CD4-positive, alpha-beta T cell treated with Interleukin-10 for 1 hour (primary cell): Measurements from ENCODE around the gene FBL.
"Not testable (repeated sequence)": the region's sequence is repeated elsewhere in the genome, so short reads cannot be mapped to it uniquely, and the experiment has no call there.

Source experiments
- DNase-seq: peaks from one replicate; pipeline ENCODE4 v3.0.0-alpha.2; 2020

Gene FBL

DNA sequence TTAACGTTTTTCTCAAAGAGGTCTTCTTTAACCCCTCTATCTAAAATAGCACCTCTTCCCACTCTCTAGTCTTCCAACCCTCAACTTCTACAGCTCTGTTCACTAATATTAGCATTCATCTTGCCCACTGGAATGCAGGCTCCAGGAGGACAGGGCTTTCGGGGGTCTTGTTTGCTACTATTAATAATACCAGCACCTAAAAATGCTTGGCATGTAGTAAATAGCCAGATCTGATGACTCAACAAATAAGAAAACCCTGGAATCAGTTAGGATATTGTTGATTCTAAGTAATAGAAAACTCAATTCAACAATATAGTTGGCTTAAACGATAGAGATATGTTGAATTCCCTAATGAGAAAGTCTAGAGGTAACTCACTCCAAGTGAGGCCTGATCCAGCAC, 26.4 kb downstream of the FBL start:
- no peak for DNase-seq

DNA sequence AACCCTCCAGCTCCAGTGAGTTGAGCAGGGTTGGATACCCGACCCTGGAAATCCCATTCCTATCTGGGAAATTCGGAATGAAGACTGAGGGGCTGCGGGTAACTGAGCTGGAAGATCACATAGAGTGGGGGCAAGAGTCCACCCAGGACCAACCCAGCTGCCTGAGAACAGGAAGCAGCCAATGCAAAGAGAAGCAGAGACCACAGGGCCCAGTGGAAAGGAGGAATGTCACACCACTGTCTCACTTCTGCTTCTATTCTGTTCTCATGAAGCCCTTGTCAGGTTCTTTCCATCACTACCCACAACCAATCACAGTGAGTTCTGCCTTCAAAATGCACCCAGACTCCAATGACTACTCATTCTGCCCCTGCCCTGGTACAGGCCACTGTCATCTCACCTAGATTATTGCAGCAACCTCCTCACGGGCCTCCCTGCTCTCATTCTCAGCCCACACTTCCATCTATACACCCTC, 27.5 kb downstream of the FBL start:
- DNase-seq = no peak

DNA sequence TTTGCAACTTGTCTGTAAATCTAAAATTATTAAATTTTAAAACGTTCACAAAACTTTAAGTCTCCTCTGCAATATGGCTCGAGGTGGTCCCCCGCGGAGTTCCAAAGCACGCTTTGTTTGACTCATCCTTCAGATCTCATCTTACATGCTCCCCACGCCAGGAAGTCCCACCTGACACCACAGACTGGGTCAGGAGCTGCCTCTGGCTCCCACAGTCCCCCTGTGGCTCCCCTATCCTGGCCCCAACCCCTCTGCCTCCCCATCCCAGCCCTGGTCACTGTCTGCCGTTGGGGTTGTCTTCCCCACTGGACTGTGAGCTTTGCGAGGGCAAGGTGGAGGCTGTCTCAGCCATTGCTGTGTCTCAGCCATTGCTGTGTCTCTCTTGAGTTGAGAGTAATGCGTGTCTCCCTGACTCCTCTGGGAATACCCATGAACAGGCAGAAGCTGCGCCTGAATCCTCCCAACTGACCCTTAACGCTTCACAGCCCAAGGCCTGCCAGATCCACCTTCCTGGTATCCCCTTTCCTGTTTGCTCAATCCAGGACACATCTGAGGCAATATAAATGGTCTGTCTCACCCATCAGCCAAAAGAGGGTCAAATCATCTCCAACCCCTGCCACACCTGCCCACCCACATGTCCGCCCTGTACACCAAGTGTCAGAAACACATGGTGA, 28.2 kb downstream of the FBL start:
- no peak for DNase-seq

DNA sequence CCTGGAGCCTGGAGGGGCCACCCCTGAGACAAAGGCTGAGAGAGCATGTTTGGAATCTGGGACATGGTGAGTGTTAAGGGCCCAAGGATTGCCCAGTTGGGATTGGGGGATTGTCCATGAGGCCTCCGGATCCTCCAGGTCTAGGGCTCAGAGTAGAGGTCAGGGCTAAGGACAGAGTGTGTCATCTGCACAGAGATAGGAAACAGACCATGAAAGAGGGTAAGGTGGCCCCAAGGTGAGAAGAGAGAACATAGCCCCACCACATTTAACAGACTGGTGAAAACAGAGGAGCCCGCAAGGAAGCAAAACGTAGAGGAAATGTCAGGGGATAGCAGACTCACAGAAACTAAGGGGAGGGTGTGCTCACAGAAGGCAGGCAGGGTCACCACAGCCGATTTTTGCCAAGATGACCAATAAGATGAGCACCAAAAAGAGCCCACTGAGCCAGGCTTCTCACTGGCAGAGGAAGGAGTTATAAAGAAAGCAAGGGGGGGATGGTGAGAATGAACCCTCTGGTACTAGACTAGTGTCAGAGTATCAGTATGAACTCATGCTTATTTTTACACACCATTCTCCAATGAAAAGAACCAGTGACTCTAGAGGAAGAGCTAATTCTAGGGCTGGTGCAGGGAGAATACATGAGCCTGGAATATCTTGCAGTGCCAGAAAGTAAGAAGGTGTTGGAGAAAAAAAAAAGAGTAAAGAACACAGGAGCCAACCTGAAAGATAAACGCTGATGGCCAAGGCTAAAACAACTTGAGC, 29.7 kb downstream of the FBL start:
- no peak for DNase-seq

DNA sequence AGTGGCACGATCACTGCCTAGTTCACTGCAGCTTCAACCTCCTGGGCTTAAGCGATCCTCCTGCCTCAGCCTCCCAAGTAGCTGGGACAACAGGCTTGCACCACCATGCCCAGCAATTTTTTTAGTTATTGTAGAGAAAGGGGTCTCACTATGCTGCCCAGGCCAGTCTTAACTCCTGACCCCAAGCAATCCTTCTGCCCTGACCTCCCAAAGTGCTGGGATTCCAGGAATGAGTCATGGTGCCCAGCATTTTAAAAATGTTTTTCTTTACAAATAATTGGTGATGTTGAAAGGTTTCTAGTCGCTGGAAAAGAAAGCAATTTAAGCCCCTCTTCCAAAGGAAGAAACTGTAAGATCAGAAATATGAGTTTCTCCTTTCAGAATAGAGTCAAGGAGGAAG, 31.6 kb downstream of the FBL start:
- no peak for DNase-seq

DNA sequence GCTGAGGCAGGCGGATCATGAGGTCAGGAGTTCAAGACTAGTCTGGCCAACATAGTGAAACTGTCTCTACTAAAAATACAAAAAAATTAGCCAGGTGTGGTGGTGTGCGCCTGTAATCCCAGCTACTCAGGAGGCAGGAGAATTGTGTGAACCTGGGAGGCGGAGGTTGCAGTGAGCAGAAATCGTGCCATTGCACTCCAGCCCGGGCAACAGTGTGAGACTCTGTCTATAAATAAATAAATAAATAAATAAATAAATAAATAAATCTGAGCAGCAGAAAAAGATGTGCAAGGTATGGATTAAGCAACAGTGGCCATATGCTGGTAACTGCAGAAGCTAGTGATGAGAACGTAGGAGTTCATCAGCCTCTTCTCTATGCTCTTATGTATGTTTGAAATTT, 32.1 kb downstream of the FBL start:
- not testable (repeated sequence) for DNase-seq

DNA sequence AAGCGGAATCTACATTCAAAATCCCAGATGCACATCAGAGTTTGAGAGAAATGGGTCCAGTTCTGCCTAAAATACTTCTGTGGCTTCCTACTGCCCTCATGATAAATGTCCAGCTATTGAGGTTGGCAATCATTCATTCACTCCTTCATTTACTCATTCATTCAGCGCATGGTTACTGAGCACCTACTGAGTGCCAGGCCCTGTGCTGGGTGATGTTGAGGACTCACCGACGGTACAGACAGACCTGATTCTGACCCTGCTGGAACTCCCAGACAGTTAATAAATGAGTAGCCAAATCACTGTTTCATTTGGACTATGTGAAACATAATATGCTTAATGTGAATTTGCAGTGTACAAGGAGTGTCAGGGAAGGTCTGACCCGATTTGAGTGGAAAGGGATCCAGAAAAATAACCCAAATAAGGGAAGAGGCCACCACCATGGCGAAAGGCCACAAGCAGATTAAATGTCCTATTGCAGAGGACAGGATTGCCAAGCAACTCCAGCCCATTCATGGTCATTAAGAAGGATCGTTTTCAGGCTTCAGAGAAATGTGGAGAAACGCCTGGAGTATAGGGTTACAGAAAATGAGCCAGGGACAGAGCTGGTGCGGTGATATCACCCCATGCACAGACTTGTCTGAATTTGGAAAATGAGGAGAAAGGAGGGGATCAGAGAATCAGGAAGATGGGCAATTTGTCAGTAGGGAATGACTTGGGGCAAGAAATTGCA, 32.8 kb downstream of the FBL start:
- DNase-seq = no peak

DNA sequence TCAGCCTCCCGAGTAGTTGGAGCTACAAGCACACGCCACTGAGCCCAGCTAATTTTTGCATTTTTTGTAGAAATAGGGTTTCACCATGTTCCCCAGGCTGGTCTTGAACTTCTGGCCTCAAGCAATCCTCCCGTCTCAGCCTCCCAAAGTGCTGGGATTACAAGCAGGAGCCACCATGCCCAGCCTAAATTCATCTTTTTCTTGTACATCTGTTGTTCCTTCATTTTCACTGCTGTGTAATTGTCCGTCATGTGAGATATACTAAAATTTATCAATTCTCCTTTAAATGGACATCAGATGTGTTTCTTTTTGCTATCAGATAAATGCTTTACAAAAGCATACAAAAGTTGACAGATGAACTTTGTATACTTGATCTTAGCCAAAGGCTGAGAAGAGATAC, 35.1 kb downstream of the FBL start:
- no peak for DNase-seq

DNA sequence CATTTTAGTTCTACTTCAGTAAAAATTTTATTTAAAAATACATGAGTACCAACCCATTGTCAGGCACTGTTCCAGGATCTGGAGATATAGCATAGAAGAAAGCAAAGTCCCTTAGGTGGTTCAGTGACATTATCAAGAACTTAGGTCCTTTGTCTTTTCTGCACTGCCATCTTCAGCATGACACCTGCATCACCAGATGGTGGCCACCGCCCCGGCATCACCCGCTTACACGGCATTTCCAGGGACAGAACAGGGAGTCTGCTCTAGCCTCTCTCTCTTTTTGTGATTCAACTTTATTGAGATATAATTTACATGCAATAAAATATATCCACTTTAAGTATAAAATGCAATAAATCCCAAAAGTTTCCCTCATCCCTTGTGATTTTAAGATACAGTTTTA, 35.8 kb downstream of the FBL start:
- no peak for DNase-seq

DNA sequence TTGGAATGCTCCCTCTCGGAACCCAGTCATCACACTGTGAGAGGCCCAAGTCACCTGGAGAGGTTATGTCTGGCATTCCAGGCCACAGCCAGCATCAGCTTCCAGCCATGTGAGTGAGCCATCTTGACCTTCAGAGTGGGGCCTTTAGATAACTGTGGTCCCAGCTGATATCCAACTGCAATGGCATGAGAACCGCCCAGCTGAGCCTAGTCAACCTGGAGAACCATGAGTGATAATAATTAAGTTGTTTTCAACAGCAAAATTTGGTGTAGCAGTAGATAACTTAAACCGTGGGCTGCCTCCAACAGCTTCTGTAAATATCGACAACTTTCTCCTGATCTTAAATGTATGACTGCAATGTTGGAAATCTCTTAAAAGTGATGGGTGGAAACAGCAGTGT, 36.8 kb downstream of the FBL start:
- no peak for DNase-seq

DNA sequence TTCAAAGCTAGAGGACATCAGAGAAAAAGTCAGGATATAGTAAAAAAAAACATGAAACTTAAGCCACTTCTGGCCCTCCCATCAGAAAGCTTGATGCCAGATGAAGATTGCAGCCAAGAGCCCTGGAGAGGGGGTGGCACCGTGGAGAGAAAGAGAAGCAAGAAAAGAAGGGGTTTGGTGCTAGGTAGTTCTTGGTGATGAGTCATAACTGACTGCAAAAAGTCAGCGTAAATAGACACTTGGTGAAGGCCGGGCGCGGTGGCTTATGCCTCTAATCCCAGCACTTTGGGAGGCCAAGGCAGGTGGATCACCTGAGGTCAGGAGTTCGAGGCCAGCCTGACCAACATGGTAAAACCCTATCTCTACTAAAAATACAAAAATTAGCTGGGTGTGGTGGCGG, 37.5 kb downstream of the FBL start:
- DNase-seq = not testable (repeated sequence)

DNA sequence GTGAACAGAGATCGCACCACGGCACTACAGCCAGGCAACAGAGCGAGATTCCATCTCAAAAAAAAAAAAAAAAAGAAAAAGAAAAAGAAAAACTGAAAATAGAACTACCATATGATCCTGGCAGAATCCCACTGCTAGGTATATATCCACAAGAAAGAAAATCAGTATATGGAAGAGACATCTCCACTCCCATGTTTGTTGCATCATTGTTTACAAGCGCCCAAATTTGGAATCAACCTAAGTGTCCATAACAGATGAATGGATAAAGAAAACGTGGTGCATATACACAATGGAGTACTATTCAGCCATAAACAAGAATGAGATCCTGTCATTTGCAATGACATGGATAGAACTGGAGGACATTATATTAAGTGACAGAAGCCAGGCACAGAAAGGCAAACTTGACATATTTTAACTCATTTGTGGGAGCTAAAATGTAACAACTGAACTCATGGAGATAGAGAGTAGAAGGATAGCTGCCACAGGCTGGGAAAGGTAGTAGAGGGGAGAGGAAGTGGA, 38.3 kb downstream of the FBL start:
- no peak for DNase-seq

DNA sequence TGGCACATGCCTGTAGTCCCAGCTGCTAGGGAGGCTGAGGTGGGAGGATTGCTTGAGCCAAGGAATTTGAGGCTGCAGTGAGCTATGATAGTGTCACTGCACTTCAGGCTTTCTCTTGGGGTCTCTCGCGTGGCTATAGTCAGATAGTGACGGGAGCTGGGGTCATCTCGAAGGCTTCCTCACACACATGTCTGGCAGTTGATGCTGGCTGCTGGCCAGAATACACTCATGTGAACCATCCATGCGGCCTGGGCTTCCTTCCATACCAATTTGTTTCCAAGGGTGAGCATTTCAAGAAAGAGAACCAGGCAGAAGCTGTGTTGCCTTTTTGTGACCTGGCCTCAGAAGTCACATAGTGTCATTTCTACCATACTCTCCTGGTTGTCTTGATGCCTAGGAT, 41.1 kb downstream of the FBL start:
- DNase-seq = no peak

DNA sequence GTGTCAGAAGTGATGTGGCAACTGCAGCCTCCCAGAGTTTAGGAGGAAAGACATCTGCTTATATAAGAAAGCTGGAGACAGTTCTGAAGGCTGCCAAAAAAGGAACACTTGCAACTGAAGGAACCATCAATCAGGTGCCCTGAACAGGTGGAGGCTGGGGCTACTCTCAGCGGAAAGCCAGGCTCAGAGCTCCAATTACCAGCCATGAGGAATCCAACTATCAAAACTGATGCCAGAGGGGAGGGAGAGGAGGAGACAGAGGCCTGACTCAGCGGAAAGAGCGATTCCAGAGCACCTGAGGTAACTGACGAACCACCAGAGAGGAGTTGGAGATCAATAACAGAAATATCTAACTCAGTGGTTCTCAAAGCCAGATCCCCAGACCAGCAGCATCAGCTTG, 43.2 kb downstream of the FBL start:
- no peak for DNase-seq

DNA sequence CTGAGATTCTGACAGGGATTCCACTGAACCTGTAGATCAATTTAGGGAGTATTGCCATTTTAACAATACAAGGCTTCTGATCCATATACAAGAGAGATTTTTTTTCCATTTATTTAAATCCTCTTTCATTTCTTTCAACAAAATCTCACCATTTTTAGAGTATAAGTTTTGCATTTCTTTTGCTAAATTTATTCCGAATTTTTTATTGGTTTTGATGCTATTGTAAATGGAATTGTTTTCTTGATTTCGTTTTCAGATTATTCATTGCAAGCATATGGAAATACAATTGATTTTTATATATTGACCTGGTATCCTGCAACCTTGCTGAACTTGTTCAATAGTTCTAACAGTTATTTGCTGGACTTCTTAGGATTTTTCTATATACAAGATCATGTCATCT, 49.1 kb downstream of the FBL start:
- DNase-seq = no peak

DNA sequence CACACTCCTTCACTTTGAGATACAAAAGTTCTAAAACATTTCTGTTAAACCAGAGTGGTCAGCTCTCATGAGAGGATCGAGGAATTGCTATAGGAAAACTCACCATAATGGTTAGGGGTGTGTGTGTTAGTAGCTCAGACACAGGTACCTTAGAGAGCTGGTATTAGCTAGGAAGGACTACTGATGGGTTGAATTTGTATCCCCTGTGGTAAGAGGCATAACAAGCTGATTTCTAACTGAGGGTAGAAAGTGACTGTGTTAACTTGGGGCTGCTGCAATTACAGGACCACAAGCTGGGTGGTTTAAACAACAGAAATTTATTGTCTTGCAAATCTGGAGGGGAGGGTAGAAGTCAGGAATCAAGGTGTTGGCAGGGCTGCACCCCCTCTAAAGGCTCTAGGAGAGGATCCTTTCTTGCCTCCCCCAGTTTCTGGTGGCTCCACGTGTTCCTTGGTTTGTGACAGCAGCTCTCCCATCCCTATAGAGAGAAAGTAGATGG, 50.1 kb downstream of the FBL start:
- no peak for DNase-seq

DNA sequence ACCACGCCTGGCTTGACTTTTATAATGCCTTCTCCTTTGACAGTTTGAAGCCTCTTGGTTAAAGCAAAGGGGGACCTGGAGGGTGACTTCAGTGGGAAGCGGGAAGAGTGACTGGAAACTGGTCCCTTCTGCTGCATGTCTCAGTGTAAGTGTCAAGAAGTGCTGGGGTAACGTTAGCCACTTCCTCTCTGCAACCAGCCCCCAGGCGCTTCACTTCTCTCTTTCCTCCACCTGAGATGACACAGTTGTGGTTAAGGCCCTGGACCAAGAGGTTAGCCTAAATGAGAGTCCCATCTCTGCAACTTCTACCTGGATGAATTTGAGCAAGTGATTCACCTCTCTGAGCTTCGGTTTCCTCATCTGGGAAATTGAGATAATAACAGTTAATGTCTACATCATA, 51.2 kb downstream of the FBL start:
- DNase-seq = no peak

DNA sequence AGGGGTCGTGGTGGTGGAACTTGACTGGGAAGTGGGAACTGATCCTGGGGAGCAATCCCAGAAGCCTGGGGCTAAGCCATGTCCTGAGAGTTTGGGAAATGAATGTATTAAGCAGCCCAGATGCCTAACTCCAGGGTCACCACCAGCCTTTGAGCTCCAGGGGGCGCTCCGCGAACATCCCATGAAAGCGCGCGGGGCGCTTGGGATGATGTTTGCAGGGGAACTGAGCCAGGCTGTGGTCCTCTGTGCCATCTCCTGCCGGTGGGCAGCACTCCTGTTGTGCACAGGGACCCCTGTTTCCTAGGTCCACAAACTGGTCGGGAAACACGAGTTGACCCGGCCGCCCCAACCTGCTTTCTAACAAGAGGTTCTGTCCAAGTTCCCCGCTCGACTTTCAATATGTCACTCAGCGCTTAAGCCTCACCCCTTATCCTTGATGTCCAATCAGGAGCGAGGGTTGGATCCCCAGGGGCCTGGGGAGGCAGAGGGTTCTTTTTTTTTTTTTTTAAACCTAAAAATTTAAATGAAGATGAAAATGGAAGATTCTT, 53.1 kb downstream of the FBL start:
- peak; percentile 73 for DNase-seq

DNA sequence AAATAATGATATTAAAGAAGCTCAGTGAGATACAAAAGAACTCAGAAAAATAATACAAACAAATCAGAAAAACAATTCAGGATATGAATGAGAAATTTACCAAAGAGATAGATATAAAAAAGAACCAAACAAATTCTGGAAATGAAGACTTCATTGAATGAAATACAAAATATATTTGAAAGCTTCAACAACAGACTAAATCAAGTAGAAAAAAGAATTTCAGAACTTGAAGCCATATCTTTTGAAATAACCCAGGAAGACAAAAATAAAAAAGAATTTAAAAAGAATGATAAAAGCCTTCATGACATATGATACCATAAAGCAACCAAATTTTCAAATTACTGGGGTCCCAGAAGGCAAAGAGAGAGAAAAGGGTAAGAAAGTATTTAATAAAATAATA, 57.9 kb downstream of the FBL start:
- no peak for DNase-seq
